ENCODE data around the gene CASZ1.

DNA sequence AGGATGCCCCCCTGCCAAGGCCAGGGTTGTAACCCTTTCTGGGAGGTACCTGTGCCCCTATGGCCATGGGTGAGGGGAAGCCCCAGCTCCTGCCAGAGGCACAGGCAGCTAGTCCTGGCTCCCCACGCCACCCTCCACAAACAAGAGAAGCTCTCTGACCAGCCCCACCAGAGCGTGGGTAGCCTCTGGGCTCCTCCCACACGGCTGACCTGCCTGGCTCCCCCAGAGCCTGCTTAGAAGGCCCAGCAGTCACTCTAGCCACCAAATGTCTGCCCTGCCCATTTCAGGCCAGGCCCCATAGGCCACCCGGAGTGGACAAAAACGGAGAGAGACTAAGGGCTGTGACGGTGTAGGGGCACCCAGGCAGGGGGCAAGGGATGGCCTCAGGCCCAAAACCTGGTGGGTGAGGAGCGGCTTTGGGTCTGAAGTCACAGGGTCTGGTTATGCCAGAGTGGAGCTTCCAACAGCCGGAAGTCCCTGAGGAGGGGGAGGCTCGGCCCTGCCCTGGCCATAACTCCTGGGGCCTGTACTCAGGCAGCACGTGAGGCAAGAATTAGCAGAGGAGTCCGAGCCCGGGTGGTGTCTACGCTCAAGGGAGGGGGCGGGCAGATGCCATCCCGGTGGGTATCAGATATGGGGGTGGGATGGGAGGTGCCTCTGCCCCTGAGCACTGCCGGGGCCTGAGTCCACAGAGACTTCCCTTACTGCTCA lies 155.4 kb downstream of the CASZ1 start:
- TF ChIP-seq, protein P1, sequence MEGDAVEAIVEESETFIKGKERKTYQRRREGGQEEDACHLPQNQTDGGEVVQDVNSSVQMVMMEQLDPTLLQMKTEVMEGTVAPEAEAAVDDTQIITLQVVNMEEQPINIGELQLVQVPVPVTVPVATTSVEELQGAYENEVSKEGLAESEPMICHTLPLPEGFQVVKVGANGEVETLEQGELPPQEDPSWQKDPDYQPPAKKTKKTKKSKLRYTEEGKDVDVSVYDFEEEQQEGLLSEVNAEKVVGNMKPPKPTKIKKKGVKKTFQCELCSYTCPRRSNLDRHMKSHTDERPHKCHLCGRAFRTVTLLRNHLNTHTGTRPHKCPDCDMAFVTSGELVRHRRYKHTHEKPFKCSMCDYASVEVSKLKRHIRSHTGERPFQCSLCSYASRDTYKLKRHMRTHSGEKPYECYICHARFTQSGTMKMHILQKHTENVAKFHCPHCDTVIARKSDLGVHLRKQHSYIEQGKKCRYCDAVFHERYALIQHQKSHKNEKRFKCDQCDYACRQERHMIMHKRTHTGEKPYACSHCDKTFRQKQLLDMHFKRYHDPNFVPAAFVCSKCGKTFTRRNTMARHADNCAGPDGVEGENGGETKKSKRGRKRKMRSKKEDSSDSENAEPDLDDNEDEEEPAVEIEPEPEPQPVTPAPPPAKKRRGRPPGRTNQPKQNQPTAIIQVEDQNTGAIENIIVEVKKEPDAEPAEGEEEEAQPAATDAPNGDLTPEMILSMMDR (IDR thresholded peaks at IDR 0.05), result no peak
- no peak for TF ChIP-seq POLR2A (IDR thresholded peaks at IDR 0.05)

Data from thyroid gland (tissue), 4 donors.